Common myeloid progenitor, CD34-positive (primary cell): ENCODE results near the gene ZNF121.
"Not testable (repeated sequence)": the region's sequence is repeated elsewhere in the genome, so short reads cannot be mapped to it uniquely, and the experiment has no call there.

Experiments used
- CTCF ChIA-PET: fragments of 350-600 bp; sonication (Branson Sonifier 250); formaldehyde crosslinking; loops from one replicate; lab custom pipeline; 2021; ENCODE audit warnings: antibody characterized with exemption; lab: Charles Lee
- POLR2A ChIA-PET: fragments of 350-600 bp; sonication (Branson Sonifier 250); formaldehyde crosslinking; loops from one replicate; lab custom pipeline; 2021; ENCODE audit warnings: antibody characterized with exemption; lab: Charles Lee
- DNase-seq, 3 donors: peaks; one replicate each; pipeline versions ENCODE4 v3.0.0 to v3.0.0-alpha.2; 2013
- H3K27ac ChIP-seq, 2 experiments: 1 replicate in 1 of 2; 2 replicates in 1 of 2; pipeline ENCODE4 v1.7.0; 2013; ENCODE audit warnings: inconsistent platforms in 2 of 2, low read length in 2 of 2, mild to moderate bottlenecking in 2 of 2, low read depth in 1 of 2, moderate library complexity in 1 of 2; ENCODE audit not compliant: severe bottlenecking in 2 of 2, insufficient read depth in 1 of 2, poor library complexity in 1 of 2
- H3K27me3 ChIP-seq, 5 experiments: replicated peaks in 2 of 5; 1 replicate in 3 of 5; 2 replicates in 2 of 5; pipeline versions ENCODE4 v1.6.1 to v1.7.0; 2013; ENCODE audit warnings: low read length in 4 of 5, mild to moderate bottlenecking in 2 of 5, moderate library complexity in 2 of 5, inconsistent platforms in 1 of 5; ENCODE audit not compliant: insufficient read depth in 5 of 5, control insufficient read depth in 4 of 5
- H3K36me3 ChIP-seq, 4 experiments: 1 replicate in 2 of 4; 2 replicates in 2 of 4; pipeline versions ENCODE4 v1.6.1 to v1.7.0; 2013; ENCODE audit warnings: low read length in 3 of 4, control low read depth in 1 of 4, mild to moderate bottlenecking in 1 of 4; ENCODE audit not compliant: control insufficient read depth in 4 of 4, insufficient read depth in 4 of 4
- H3K4me1 ChIP-seq, 4 experiments: 1 replicate in 3 of 4; 2 replicates in 1 of 4; pipeline versions ENCODE4 v1.6.1 to v1.7.1; 2013; ENCODE audit warnings: low read length in 3 of 4, mild to moderate bottlenecking in 3 of 4, control low read depth in 1 of 4, inconsistent platforms in 1 of 4, moderate library complexity in 1 of 4; ENCODE audit not compliant: control insufficient read depth in 4 of 4, insufficient read depth in 4 of 4; ENCODE audit errors: control extremely low read depth in 1 of 4
- H3K4me3 ChIP-seq, 7 experiments: 1 replicate in 4 of 7; 2 replicates in 3 of 7; pipeline versions ENCODE4 v1.5.1 to v1.7.0; 2013; ENCODE audit warnings: mild to moderate bottlenecking in 7 of 7, low read length in 6 of 7, moderate library complexity in 6 of 7, inconsistent platforms in 2 of 7, low read depth in 2 of 7, control low read depth in 1 of 7; ENCODE audit not compliant: insufficient read depth in 4 of 7, control insufficient read depth in 1 of 7; ENCODE audit errors: extremely low read depth in 1 of 7
- H3K9me3 ChIP-seq, 5 experiments: 1 replicate in 4 of 5; 2 replicates in 1 of 5; pipeline versions ENCODE4 v1.6.1 to v1.7.1; 2013; ENCODE audit warnings: low read length in 4 of 5, mild to moderate bottlenecking in 2 of 5, inconsistent platforms in 1 of 5, low read depth in 1 of 5, moderate library complexity in 1 of 5; ENCODE audit not compliant: control insufficient read depth in 4 of 5, insufficient read depth in 2 of 5; ENCODE audit errors: control extremely low read depth in 1 of 5
- WGBS: methylation state at CpG from one replicate; pipeline ENCODE4 v1.1.5; 2013; ENCODE audit not compliant: insufficient coverage; 5-methylcytosine and 5-hydroxymethylcytosine counted together

ZNF121 gene

DNA sequence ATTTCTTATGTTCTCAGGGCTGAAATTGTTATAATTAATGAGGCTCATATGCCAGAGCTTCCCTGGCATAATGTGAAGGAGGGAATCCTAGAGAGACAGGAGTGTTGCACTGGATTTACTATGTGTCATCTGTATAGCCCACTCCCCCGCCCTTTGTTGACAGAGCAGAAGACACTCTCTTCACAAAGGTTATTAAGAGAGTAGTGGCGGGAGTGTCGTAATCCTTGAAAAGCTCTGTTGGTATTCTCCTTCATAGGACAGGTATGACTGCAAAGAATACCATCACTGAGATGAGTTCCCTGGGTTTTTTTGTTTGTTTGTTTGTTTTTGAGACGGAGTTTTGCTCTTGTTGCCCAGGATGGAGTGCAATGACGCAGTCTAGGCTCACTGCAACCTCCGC lies 14.0 kb downstream of the ZNF121 start:
- Histone ChIP-seq H3K4me3 (peak overlapping the region in 1 of 7 experiments; percentile 24), H3K9me3 (peaks cover 24 to 92% (median 75%) of the 10 kb centered on the region in 5 experiments), H3K27me3 (no peaks in the 10 kb centered on the region), H3K36me3 (peaks cover 35 to 91% (median 63%) of the 10 kb centered on the region in 4 experiments), H3K27ac (no peak overlapping the region), H3K4me1 (no peaks in the 10 kb centered on the region)
- WGBS: 100% methylated on average over 5 of the region's 6 CpGs
- DNase-seq: no peak
- ChIA-PET CTCF (interaction anchor here (0.6 kb wide), 1 partner anchor 9 kb away, joined by 4 read pairs; no protein-coding TSS in a partner anchor), POLR2A (no interaction called here)

- WGBS: 100% methylated on average over 1 of the region's 1 CpG
- Histone ChIP-seq H3K27me3 (no peaks in the 10 kb centered on the region), H3K4me3 (peak overlapping the region in 1 of 7 experiments; percentile 10), H3K27ac (no peak overlapping the region), H3K36me3 (peaks cover 53 to 97% (median 74%) of the 10 kb centered on the region in 4 experiments), H3K4me1 (no peaks in the 10 kb centered on the region), H3K9me3 (peaks cover 23 to 98% (median 72%) of the 10 kb centered on the region in 5 experiments)
- ChIA-PET POLR2A (no interaction called here), CTCF (no interaction called here)
- DNase-seq: no peak
Measured at GRCh38 chr19:9566729-9567128, 17.6 kb downstream of the ZNF121 start.

GRCh38 chr19:9565900-9566705 lies 18.2 kb downstream of the ZNF121 start:
- CTCF ChIA-PET: interaction anchor here (0.6 kb wide), 1 partner anchor 33 kb away, joined by 3 read pairs; no protein-coding TSS in a partner anchor
- WGBS: no CpG with 5 or more reads among the region's 9 CpGs
- Histone ChIP-seq H3K4me3 (peak overlapping the region in 2 of 7 experiments; percentile 10 to 33), H3K27me3 (no peaks in the 10 kb centered on the region), H3K4me1 (no peaks in the 10 kb centered on the region), H3K27ac (no peak overlapping the region), H3K36me3 (peaks cover 53 to 97% (median 74%) of the 10 kb centered on the region in 4 experiments), H3K9me3 (peaks cover 23 to 97% (median 72%) of the 10 kb centered on the region in 5 experiments)
- DNase-seq: peak in 2 of 3 donors; percentile 49 to 64
- POLR2A ChIA-PET: no interaction called here

DNA sequence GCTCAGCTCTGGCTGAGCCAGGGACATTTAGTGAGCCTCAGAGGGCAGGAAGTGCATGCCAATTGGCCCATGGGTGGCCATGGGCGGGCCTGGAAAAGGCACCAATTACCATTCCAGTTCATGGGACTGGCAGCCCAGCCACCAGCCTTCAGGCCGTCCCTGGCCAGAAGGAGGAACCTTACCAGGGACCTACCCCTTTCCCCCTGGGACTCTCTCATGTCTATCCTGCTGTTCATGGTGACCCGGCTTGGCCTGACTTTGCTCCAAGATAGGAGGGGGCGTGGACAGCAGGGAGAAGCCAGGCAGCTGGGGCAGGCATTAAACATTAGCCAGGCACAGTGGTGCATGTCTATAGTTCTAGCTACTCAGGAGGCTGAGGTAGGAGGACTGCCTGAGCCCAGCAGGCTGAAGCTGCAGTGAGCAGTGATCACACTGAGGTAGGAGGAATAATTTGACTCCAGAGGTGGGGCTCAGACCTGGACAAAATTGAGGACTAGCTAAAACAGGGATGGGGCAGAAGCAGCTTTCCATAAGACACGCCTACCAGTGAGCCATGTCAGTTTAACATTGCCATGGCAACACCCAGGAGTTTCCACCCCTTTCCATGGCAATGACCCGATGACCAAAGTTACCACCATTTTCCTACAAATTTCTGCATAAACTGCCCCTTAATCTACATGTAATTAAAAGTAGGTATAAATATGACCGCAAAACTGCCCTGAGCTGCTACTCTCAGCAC lies 31.6 kb downstream of the ZNF121 start:
- peaks cover 5 to 44% (median 25%) of the 10 kb centered on the region in 5 experiments for H3K9me3 ChIP-seq
- ChIA-PET CTCF (interaction anchor here (1.3 kb wide), 1 partner anchor 9 kb away, joined by 3 read pairs; no protein-coding TSS in a partner anchor), POLR2A (no interaction called here)
- H3K36me3 ChIP-seq: peaks cover 0 to 9% (median 0%) of the 10 kb centered on the region in 4 experiments
- no peaks in the 10 kb centered on the region for H3K4me1 ChIP-seq
- DNase-seq: no peak
- H3K4me3 ChIP-seq: no peak overlapping the region
- no peaks in the 10 kb centered on the region for H3K27me3 ChIP-seq
- 100% methylated on average over 5 of the region's 7 CpGs for WGBS
- no peak overlapping the region for H3K27ac ChIP-seq

DNA sequence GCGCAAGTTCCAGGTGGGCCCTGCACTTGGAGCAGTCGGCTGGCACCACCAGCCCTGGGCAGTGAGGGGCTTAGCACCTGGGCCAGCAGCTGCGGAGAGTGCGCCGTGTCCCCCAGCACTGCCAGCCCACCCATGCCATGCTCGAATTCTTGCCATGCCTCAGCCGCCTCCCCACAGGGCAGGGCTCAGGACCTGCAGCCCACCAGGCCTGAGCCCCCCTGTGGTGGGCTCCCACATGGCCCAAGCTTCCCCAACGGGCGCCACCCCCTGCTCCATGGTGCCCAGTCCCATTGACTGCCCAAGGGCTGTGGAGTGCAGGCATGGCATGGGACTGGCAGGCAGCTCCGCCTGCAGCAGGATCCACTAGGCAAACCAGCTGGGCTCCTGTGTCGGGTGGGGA lies 36.4 kb downstream of the ZNF121 start:
- no peaks in the 10 kb centered on the region for H3K4me1 ChIP-seq
- H3K36me3 ChIP-seq: no peaks in the 10 kb centered on the region
- H3K27ac ChIP-seq: no peak overlapping the region
- peaks cover 0 to 2% (median 0%) of the 10 kb centered on the region in 5 experiments for H3K27me3 ChIP-seq
- POLR2A ChIA-PET: no interaction called here
- CTCF ChIA-PET: interaction anchor here (1.5 kb wide), 1 partner anchor 11 kb away, joined by 4 read pairs; no protein-coding TSS in a partner anchor
- peaks cover 5 to 44% (median 33%) of the 10 kb centered on the region in 5 experiments for H3K9me3 ChIP-seq
- no peak overlapping the region for H3K4me3 ChIP-seq
- DNase-seq: no peak
- WGBS: 94% methylated on average over 11 of the region's 11 CpGs

DNA sequence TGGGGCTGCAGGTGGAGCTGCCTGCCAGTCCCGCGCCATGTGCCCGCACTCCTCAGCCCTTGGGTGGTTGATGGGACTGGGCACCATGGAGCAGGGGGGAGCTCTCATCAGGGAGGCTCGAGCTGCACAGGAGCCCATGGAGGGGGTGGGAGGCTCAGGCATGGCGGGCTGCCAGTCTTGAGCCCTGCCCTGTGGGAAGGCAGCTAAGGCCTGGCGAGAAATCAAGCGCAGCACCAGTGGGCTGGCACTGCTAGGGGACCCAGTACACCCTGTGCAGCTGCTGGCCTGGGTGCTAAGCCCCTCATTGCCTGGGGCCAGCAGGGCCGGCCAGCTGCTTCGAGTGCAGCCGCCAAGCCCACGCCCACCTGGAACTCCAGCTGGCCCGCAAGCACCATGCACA lies 43.0 kb downstream of the ZNF121 start:
- peaks cover 0 to 11% (median 1%) of the 10 kb centered on the region in 4 experiments for H3K4me1 ChIP-seq
- CTCF ChIA-PET, POLR2A ChIA-PET, H3K27ac ChIP-seq, H3K27me3 ChIP-seq, H3K4me3 ChIP-seq, H3K36me3 ChIP-seq, DNase-seq: not testable (repeated sequence)
- 95% methylated on average over 10 of the region's 12 CpGs for WGBS
- peaks cover 3 to 27% (median 20%) of the 10 kb centered on the region in 5 experiments for H3K9me3 ChIP-seq
